Transverse colon (tissue), 4 donors: ENCODE data around the gene RBM38. TPM values are rescaled to one million over a fixed set of nuclear protein-coding genes. Genes with fewer than 3 reads are reported as not detected.

ENCODE experiments used
- DNase-seq: peaks from one replicate; pipeline ENCODE4 v3.0.0-alpha.2; 2019
- H3K27ac ChIP-seq, 4 donors: fragments of 200-600 bp; sonication (generic); 2 replicates each; pipeline ENCODE4 v1.5.1; 2016 to 2018; ENCODE audit warnings: inconsistent platforms in 4 of 4
- H3K27me3 ChIP-seq: fragments of 200-600 bp; sonication (generic); 2 replicates; pipeline ENCODE4 v1.5.1; 2017; ENCODE audit warnings: inconsistent platforms
- H3K36me3 ChIP-seq, 4 donors: fragments of 200-600 bp; sonication (generic); 2 replicates each; pipeline ENCODE4 v1.5.1; 2017 to 2019; ENCODE audit warnings: inconsistent platforms in 4 of 4
- H3K4me1 ChIP-seq, 4 donors: fragments of 200-600 bp; sonication (generic); 2 replicates each; pipeline ENCODE4 v1.5.1; 2017 to 2020; ENCODE audit warnings: inconsistent platforms in 4 of 4
- H3K4me3 ChIP-seq, 4 donors: fragments of 200-600 bp; sonication (generic); 1 replicate in 1 of 4; 2 replicates in 3 of 4; pipeline versions ENCODE4 v1.5.1 to v1.6.1; 2017 to 2019; ENCODE audit warnings: inconsistent platforms in 4 of 4
- H3K9me3 ChIP-seq, 2 donors: fragments of 200-600 bp; sonication (generic); 2 replicates each; pipeline ENCODE4 v1.5.1; 2017 to 2019; ENCODE audit warnings: inconsistent platforms in 2 of 2
- EP300 ChIP-seq: sonication (generic); formaldehyde crosslinking; IDR thresholded peaks from one replicate; pipeline ENCODE4 v1.6.1; 2017; ENCODE audit warnings: antibody characterized with exemption, low read depth
- POLR2A ChIP-seq: fragments of 450-650 bp; IDR thresholded peaks from one replicate; pipeline ENCODE4 v1.6.1; 2016; ENCODE audit warnings: antibody characterized with exemption, mild to moderate bottlenecking, moderate library complexity
- POLR2AphosphoS5 ChIP-seq, 3 donors: sonication (generic); formaldehyde crosslinking; IDR thresholded peaks; one replicate each; pipeline ENCODE4 v1.6.1; 2016; ENCODE audit warnings: antibody characterized with exemption in 3 of 3
- WGBS, 2 donors: methylation state at CpG; one replicate each; pipeline ENCODE4 v1.1.5; 2018; ENCODE audit warnings: low coverage in 1 of 2; 5-methylcytosine and 5-hydroxymethylcytosine counted together
- in situ Hi-C, 4 donors: fragments of 200-750 bp; cut with MboI; loops; one replicate each; pipeline versions ENCODE4 v1.15.0 to v1.15.1; 2017; ENCODE audit warnings: low sequenced_read_pairs in 3 of 4, low pct_ligation_motif_present in 1 of 4, low pct_unique_long_range_greater_than_20kb in 1 of 4
- intact Hi-C: fragments of 100-400 bp; cut with DNase I; formaldehyde crosslinking; loops from one replicate; pipeline ENCODE4 v1.15.1; 2023; ENCODE audit warnings: low total_unique reads
- total RNA-seq, 4 donors: library from RNA; depleted of rRNA; stranded (reverse); fragments of >200 nt; gene quantifications; one replicate each; pipeline ENCODE4 v1.1.0, GENCODE V29; 2016
- TF ChIP-seq, protein P1 (sequence below), 5 experiments: fragments of 200-600 bp in 3 of 5; fragments of 450-650 bp in 2 of 5; sonication (generic) in 3 of 5; IDR thresholded peaks; 1 replicate in 2 of 5; 2 replicates in 3 of 5; pipeline ENCODE4 v1.5.1; 2016 to 2017; ENCODE audit warnings: antibody characterized with exemption in 5 of 5, inconsistent platforms in 3 of 5, mild to moderate bottlenecking in 2 of 5, moderate library complexity in 1 of 5

Gene RBM38
- total RNA-seq, 4 donors from 2014 or later, result 26.5 to 37.4 (median 30.4) TPM

DNA sequence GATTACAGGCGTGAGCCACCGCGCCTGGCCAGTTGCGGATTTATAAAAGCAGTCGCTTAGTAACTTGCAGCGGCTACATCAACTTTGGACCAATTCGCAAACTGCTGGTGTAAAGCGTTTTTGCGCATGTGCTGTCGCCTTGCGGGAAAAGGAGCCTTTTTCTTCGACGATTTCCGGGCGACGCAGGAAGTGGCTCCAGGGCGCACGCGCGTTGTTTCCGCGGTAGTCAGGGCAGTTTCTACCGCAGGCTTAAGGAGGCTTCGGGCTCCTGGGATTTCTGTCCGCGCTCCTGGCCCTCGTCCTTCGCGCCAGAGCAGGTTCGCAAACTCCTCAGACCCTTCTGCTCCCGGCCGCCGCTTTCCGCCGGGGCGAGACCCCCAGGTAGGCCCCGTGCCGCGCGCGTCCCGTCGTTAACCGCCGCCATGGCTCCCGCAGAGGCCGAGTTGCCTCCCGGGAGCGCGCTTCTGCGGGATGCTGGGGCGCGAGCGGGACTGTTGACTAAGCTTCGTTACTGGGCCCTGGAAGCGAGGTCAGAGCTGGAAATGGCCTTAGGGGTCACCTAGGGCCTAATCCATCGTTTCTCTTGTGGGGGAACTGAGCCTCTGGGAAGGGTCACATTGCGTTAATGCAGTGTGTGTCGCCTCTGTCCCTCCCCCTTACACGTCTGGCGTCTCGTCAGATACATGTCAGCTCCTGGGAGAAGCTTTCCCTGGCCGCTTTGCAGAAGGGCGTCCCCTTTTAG lies 40.0 kb upstream of the RBM38 start, which contains the start of gene RAE1:
TSS of gene RAE1 (plus strand) at position 214 of the 742 bp plus-strand sequence. CDS start 2,784 bp downstream, outside the sequence.
- TF ChIP-seq EP300, result no peak
- TF ChIP-seq POLR2A, result peak; percentile 47
- TF ChIP-seq POLR2AphosphoS5 (IDR thresholded peaks at IDR 0.05), result peak; percentile 46 to 77 (median 64)
- TF ChIP-seq, protein P1, sequence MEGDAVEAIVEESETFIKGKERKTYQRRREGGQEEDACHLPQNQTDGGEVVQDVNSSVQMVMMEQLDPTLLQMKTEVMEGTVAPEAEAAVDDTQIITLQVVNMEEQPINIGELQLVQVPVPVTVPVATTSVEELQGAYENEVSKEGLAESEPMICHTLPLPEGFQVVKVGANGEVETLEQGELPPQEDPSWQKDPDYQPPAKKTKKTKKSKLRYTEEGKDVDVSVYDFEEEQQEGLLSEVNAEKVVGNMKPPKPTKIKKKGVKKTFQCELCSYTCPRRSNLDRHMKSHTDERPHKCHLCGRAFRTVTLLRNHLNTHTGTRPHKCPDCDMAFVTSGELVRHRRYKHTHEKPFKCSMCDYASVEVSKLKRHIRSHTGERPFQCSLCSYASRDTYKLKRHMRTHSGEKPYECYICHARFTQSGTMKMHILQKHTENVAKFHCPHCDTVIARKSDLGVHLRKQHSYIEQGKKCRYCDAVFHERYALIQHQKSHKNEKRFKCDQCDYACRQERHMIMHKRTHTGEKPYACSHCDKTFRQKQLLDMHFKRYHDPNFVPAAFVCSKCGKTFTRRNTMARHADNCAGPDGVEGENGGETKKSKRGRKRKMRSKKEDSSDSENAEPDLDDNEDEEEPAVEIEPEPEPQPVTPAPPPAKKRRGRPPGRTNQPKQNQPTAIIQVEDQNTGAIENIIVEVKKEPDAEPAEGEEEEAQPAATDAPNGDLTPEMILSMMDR (IDR thresholded peaks at IDR 0.05), result peak in 2 of 5 experiments; percentile 7 to 22
- peak within 1 kb of the TSS; percentile 86 to 88 (median 88) for H3K27ac ChIP-seq
- peak; percentile 94 for DNase-seq
- no peaks in the 10 kb centered on the region for H3K9me3 ChIP-seq
- in situ Hi-C loops (no loop called here), intact Hi-C loops (no loop called here)
- peaks cover 0 to 25% (median 9%) of the 10 kb centered on the region in 4 donors for H3K36me3 ChIP-seq
- peak within 1 kb of the TSS; percentile 80 to 96 (median 86) for H3K4me3 ChIP-seq
- 1% methylated on average over 61 of the region's 64 CpGs; no CpG with 5 or more reads in 1 of the 2 donors for WGBS, 2 donors
- peaks cover 0 to 10% (median 9%) of the 10 kb centered on the region in 4 donors for H3K4me1 ChIP-seq
- no peaks in the 10 kb centered on the region for H3K27me3 ChIP-seq

DNA sequence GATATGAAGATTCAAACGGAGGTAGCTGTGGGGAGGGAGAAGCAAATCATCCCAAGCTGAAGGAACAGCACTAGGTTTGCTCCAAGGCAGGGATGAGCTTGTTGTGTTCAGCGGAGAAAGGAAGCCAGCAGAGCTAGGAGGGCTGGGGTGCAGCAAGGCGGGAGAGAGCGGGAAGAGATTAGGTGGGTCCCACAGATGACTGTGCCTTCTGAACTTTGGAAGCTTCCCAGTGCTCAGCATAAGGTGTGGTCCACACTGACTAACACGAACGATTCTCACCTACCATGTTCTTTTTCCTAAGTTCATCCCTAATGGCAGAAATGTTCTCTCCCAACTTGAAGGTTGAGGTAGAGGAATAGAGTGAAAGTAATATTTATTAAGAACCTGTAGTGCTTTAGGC lies 38.9 kb upstream of the RBM38 start:
- intact Hi-C loops (no loop called here), in situ Hi-C loops (no loop called here)
- whole genome bisulfite sequencing, 2 donors, result 17 to 75% methylated on average over 2 to 6 of the region's 6 CpGs
- TF ChIP-seq, protein P1 (IDR thresholded peaks at IDR 0.05), result no peak
- TF ChIP-seq POLR2AphosphoS5 (IDR thresholded peaks at IDR 0.05) (no peak), EP300 (no peak), POLR2A (no peak)
- H3K9me3 ChIP-seq, result no peaks in the 10 kb centered on the region
- no peaks in the 10 kb centered on the region for H3K27me3 ChIP-seq
- peaks cover 0 to 35% (median 9%) of the 10 kb centered on the region in 4 donors for H3K36me3 ChIP-seq
- DNase-seq, result no peak
- H3K4me1 ChIP-seq, result peaks cover 0 to 10% (median 9%) of the 10 kb centered on the region in 4 donors
- no peak overlapping the region for H3K27ac ChIP-seq
- H3K4me3 ChIP-seq, result peak overlapping the region in 1 of 4 donors; percentile 96

DNA sequence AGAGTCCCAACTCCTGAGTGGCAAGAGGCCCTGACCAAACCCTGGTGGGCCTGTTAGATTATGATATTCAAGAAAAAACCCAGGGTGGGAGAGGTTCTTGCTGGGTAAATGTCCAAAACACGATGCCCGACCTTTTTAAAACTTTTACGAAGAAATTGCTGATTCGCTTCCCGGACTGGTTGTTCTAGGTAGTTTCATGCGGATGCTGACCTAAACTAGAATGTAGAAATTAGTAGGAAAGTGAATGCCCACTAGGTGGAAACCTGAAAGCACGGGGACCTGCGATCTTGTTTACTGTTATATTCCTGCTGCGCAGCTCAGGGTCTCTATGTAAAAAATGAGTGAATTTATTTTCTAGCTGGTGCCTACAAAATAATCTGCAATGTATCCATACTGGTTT lies 37.8 kb upstream of the RBM38 start:
- DNase-seq, result no peak
- in situ Hi-C loops (no loop called here), intact Hi-C loops (no loop called here)
- 92 to 98% methylated on average over 6 to 9 of the region's 9 CpGs for WGBS, 2 donors
- Histone ChIP-seq H3K4me3 (no peak overlapping the region), H3K27me3 (no peaks in the 10 kb centered on the region), H3K27ac (no peak overlapping the region), H3K4me1 (peaks cover 0 to 10% (median 9%) of the 10 kb centered on the region in 4 donors), H3K36me3 (peaks cover 0 to 35% (median 9%) of the 10 kb centered on the region in 4 donors), H3K9me3 (no peaks in the 10 kb centered on the region)
- no peak for TF ChIP-seq EP300
- TF ChIP-seq, protein P1 (IDR thresholded peaks at IDR 0.05), result no peak

DNA sequence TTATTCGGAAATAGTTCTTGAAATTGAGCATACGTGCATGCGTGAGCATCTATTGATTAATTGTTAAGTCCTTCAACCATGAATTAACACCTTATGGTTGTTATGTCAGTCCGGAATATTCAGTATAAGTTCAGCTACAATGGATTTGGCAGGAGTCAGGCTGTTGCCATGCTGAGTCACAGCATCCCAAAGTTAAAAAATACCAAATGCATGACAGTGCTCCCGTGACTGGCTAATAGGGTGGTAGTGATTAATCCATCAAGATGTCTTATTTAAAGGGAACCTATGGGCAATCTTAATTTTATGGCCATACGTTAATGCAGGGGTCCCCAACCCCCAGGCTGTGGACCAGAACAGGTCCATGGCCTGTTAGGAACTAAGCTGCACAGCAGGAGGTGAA lies 29.7 kb upstream of the RBM38 start:
- WGBS, 2 donors, result 90% methylated on average over 6 of the region's 6 CpGs; no CpG with 5 or more reads in 1 of the 2 donors
- in situ Hi-C loops (no loop called here), intact Hi-C loops (no loop called here)
- no peak overlapping the region for H3K4me3 ChIP-seq
- no peak for DNase-seq
- peaks cover 0 to 22% (median 11%) of the 10 kb centered on the region in 4 donors for H3K36me3 ChIP-seq
- H3K27me3 ChIP-seq, result no peaks in the 10 kb centered on the region
- H3K4me1 ChIP-seq, result no peaks in the 10 kb centered on the region
- TF ChIP-seq, protein P1 (IDR thresholded peaks at IDR 0.05), result no peak
- no peak for TF ChIP-seq POLR2A
- no peak for TF ChIP-seq POLR2AphosphoS5 (IDR thresholded peaks at IDR 0.05)
- no peak for TF ChIP-seq EP300
- H3K9me3 ChIP-seq, result no peaks in the 10 kb centered on the region
- no peak overlapping the region for H3K27ac ChIP-seq
